IPS-18a (cell line): ENCODE results near the gene HS3ST2.

Experiments
- H3K27ac ChIP-seq: one replicate; pipeline ENCODE4 v1.5.1; 2013; ENCODE audit warnings: low read length
- H3K27me3 ChIP-seq: one replicate; pipeline ENCODE4 v1.6.1; 2013; ENCODE audit warnings: mild to moderate bottlenecking, low read length; ENCODE audit not compliant: control insufficient read depth, insufficient read depth
- H3K36me3 ChIP-seq: one replicate; pipeline ENCODE4 v1.6.1; 2013; ENCODE audit warnings: low read depth, low read length; ENCODE audit not compliant: control insufficient read depth
- H3K4me1 ChIP-seq: one replicate; pipeline ENCODE4 v1.6.1; 2013; ENCODE audit warnings: low read depth, low read length; ENCODE audit not compliant: control insufficient read depth
- H3K4me3 ChIP-seq: one replicate; pipeline ENCODE4 v1.5.1; 2013; ENCODE audit warnings: low read length
- H3K9ac ChIP-seq: one replicate; pipeline ENCODE4 v1.6.1; 2013; ENCODE audit warnings: mild to moderate bottlenecking, low read length, moderate library complexity
- H3K9me3 ChIP-seq: one replicate; pipeline ENCODE4 v1.6.1; 2013; ENCODE audit warnings: low read depth, low read length; ENCODE audit not compliant: control insufficient read depth

HS3ST2 gene

GRCh38 chr16:22786691-22787090 is 27.3 kb upstream of the HS3ST2 start:
- Histone ChIP-seq H3K9me3 (no peaks in the 10 kb centered on the region), H3K27ac (no peak overlapping the region), H3K9ac (no peak overlapping the region), H3K27me3 (no peaks in the 10 kb centered on the region), H3K4me1 (peaks cover 16% of the 10 kb centered on the region), H3K36me3 (no peaks in the 10 kb centered on the region), H3K4me3 (no peak overlapping the region)

DNA sequence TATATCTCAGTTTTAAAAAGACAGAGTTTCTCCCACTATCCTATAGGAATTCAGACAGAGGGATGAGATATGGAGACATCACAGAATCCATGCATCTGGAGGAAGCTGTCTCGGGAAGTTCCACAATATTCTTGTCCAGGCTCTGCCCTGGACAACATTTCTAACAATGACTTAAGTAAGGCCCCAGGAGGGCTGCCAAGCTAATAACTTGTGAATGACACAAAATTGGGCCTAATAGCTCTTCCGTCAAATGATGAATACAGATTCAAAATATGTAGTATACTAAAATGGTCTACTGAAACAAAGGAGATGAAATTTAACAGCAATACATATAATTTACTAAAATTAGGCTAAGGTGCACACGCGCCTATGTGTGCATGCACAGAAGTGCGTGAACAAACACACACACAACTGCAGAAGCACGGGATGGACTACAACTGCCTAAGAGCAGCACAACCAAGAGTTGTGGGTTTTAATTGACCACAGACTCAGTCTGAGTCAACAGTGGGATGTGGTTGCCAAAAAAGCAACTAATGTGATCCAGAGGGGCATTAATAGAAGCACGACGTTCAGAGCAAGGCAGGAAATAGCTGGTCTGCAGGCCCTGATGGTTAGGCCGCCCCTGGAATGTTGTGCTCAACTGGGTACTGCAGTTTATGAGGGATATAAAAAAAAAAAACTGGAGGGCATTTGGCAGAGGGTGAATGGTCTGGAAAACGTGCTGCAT is 26.3 kb upstream of the HS3ST2 start:
- Histone ChIP-seq H3K9ac (no peak overlapping the region), H3K4me1 (peaks cover 9% of the 10 kb centered on the region), H3K36me3 (no peaks in the 10 kb centered on the region), H3K4me3 (no peak overlapping the region), H3K27me3 (no peaks in the 10 kb centered on the region), H3K27ac (no peak overlapping the region), H3K9me3 (no peaks in the 10 kb centered on the region)

GRCh38 chr16:22788193-22788530 is 25.8 kb upstream of the HS3ST2 start:
- no peak overlapping the region for H3K4me3 ChIP-seq
- peaks cover 4% of the 10 kb centered on the region for H3K4me1 ChIP-seq
- no peak overlapping the region for H3K27ac ChIP-seq
- no peaks in the 10 kb centered on the region for H3K27me3 ChIP-seq
- H3K9ac ChIP-seq: no peak overlapping the region
- H3K36me3 ChIP-seq: no peaks in the 10 kb centered on the region
- no peaks in the 10 kb centered on the region for H3K9me3 ChIP-seq

DNA sequence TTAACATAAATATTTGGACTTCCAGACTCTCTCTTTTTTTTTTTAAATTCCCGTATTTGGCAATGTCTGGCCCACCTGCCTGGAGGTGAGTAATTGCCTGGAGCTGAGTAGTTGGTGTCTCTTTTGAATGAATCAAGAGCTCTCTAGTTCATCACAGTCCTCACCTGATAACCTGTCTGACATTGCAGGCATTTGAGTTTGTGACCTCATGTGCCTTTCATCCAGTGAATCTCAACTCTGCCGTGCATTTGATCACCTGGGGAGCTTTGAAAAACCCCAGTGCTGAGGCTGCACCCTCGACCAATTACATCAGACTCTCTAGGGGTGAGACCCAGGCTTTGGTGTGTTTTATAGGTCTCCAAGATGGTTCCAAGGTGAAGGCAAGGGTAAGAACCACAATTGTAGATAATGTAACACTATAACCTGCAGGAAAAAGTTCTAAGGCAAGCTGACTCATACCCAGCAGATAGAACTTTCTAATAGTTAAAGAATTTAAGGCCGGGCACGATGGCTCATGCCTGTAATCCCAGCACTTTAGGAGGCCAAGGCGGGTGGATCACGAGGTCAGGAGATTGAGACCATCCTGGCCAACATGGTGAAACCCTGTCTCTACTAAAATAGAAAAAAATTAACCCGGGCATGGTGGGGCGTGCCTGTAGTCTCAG is 24.5 kb upstream of the HS3ST2 start:
- no peaks in the 10 kb centered on the region for H3K4me1 ChIP-seq
- H3K36me3 ChIP-seq: no peaks in the 10 kb centered on the region
- H3K9me3 ChIP-seq: no peaks in the 10 kb centered on the region
- H3K4me3 ChIP-seq: no peak overlapping the region
- no peak overlapping the region for H3K27ac ChIP-seq
- no peaks in the 10 kb centered on the region for H3K27me3 ChIP-seq
- no peak overlapping the region for H3K9ac ChIP-seq

GRCh38 chr16:22797551-22797950 is 16.4 kb upstream of the HS3ST2 start:
- H3K27me3 ChIP-seq: no peaks in the 10 kb centered on the region
- H3K9ac ChIP-seq: no peak overlapping the region
- H3K36me3 ChIP-seq: no peaks in the 10 kb centered on the region
- no peak overlapping the region for H3K4me3 ChIP-seq
- H3K4me1 ChIP-seq: no peaks in the 10 kb centered on the region
- H3K27ac ChIP-seq: no peak overlapping the region
- H3K9me3 ChIP-seq: peaks cover 3% of the 10 kb centered on the region

GRCh38 chr16:22799113-22799512 is 14.8 kb upstream of the HS3ST2 start:
- no peaks in the 10 kb centered on the region for H3K4me1 ChIP-seq
- H3K4me3 ChIP-seq: no peak overlapping the region
- H3K36me3 ChIP-seq: no peaks in the 10 kb centered on the region
- no peak overlapping the region for H3K9ac ChIP-seq
- H3K27me3 ChIP-seq: no peaks in the 10 kb centered on the region
- no peak overlapping the region for H3K27ac ChIP-seq
- H3K9me3 ChIP-seq: peaks cover 3% of the 10 kb centered on the region

DNA sequence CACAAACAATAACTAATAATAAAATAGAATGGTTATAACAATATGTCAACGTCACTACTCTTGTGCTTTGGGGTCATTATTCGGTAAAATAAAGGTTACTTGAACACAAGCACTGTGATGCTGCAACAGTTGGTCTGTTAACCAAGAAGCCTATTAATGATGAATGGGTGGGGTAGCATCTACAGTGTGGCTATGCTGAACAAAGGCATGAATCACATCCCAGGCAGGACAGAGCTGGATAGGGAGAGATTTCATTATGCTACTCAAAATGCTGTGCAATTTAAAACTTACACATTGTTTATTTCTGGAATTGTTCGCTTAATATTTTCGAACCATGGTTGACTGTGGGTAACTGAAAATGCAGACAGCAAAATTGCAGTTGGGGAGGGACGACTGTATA is 9.1 kb upstream of the HS3ST2 start:
- no peak overlapping the region for H3K4me3 ChIP-seq
- H3K9me3 ChIP-seq: no peaks in the 10 kb centered on the region
- no peaks in the 10 kb centered on the region for H3K27me3 ChIP-seq
- H3K9ac ChIP-seq: no peak overlapping the region
- H3K27ac ChIP-seq: no peak overlapping the region
- no peaks in the 10 kb centered on the region for H3K4me1 ChIP-seq
- H3K36me3 ChIP-seq: no peaks in the 10 kb centered on the region

GRCh38 chr16:22805326-22805725 is 8.6 kb upstream of the HS3ST2 start:
- no peaks in the 10 kb centered on the region for H3K27me3 ChIP-seq
- H3K9me3 ChIP-seq: no peaks in the 10 kb centered on the region
- H3K4me3 ChIP-seq: no peak overlapping the region
- H3K27ac ChIP-seq: no peak overlapping the region
- no peaks in the 10 kb centered on the region for H3K36me3 ChIP-seq
- no peaks in the 10 kb centered on the region for H3K4me1 ChIP-seq
- H3K9ac ChIP-seq: no peak overlapping the region

DNA sequence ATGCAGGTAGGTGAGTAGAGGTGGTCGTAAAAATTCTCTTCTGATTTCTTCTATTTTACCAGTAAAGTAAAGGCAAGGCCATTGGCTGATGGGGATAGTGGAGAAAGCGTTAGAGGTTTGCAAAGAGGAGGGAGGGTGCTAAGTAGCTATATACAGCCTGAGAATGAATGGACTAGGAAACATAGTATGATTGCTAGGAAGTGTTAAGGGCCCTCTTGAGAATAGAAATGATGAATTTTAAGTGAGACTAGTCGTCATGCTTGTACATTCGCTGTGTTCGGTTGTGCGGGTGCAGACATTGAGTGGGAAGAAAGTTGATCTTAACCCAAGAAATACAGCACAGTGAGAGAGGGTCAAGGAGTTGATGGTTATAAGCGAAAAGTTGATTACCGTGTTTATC is 7.2 kb upstream of the HS3ST2 start:
- Histone ChIP-seq H3K4me1 (no peaks in the 10 kb centered on the region), H3K9ac (no peak overlapping the region), H3K9me3 (no peaks in the 10 kb centered on the region), H3K4me3 (no peak overlapping the region), H3K27me3 (no peaks in the 10 kb centered on the region), H3K36me3 (no peaks in the 10 kb centered on the region), H3K27ac (no peak overlapping the region)

- Histone ChIP-seq H3K4me3 (no peak overlapping the region), H3K27me3 (peaks cover 26% of the 10 kb centered on the region)
Measured at GRCh38 chr16:22810226-22810625, 3.7 kb upstream of the HS3ST2 start.

DNA sequence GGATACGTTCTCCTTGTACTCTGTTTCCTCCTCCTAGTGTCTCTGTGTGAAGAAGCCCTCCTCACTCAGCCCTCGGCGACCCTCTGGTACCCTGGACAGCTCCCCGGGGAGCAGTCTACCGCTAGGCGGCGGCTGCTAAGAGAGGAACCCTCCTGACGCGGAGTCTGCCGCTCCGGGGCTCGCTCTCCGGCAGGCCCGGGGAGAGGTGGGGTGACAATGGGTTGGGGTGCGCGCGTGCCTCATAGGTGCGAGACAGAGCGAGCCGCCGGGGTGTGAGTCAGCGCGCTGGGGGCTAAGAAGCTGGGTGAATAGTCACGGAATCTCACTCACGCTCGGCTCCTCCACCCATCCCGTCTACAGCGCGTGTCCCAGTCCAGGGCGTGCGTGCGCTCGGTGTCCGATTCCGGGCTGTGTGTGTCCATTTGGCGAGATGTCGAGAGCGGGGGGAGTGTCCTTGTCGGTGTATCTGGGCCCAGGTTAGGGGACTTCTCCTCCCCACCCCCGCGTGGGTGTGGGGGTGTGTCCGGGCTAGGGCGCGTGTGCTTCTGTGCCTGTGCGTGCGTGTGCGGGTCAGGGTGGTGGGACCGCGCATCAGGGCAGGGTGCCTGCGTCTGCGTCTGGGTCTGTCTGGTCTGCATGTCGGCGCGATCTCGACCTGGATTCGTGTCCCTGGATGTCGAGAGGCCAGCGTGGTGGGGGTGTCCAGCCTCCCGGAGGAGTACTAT is 577 bp upstream of the HS3ST2 start:
- peak overlapping the region; percentile 70 for H3K4me3 ChIP-seq
- peaks cover 38% of the 10 kb centered on the region for H3K27me3 ChIP-seq
- no peaks in the 10 kb centered on the region for H3K9me3 ChIP-seq
- no peaks in the 10 kb centered on the region for H3K4me1 ChIP-seq
- H3K36me3 ChIP-seq: no peaks in the 10 kb centered on the region
- no peak overlapping the region for H3K27ac ChIP-seq
- H3K9ac ChIP-seq: no peak overlapping the region

More at GRCh38 chr16:22810226-22810625, 3.7 kb upstream of the HS3ST2 start:
- Histone ChIP-seq H3K4me1 (no peaks in the 10 kb centered on the region), H3K9ac (no peak overlapping the region), H3K27ac (no peak overlapping the region), H3K9me3 (no peaks in the 10 kb centered on the region), H3K36me3 (no peaks in the 10 kb centered on the region)
